ENCODE data around the gene DNAJB1. TPM values are rescaled to one million over a fixed set of nuclear protein-coding genes. Genes with fewer than 3 reads are reported as not detected.

Gene DNAJB1
- total and polyA plus RNA-seq, 2 of the 13 experiments (the other 11 are each of a cell fraction or from before 2014, with no cell fraction given): 87.5 to 97.3 TPM

DNA sequence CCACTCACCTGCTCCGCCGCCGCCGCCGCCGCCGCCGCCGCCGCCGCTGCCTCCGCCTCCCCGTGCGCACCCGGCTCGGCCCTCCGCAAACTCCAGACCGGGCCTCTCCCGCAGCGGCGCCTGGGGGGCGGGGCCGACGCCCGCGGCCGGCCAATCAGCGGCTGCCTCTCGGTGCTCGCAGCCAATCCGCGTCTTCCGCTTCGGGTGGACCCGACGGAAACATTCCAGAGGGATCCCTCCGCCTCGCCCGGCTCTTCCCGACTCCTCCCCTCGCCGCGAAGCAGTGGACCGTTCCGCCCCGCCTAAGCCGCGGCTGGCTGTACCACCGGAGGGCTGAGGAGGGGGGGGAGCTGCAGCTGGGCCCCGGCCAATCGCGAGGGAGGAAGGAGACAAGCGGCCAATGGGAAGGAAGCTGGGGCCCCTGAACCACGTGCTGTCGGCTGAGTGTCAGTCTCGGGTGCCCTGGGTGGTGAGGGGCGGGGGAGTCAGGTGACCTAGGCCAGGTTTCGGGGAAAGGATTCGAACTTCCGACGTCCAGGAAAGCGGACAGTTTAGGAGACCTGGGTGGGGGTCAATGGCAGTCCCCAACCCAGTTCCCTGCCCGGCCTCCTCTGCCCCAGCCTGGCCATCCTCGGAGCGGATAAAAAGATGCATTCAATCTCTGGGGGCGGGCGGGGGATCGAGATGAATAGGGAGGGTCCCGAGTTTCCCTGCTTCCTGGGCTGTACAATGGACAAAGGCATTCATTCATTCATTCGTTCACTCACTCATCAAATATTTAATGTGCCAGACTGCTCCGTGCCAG, 22.0 kb downstream of the DNAJB1 start, which contains the start of gene GIPC1 (continued):
- TF ChIP-seq, protein P1, sequence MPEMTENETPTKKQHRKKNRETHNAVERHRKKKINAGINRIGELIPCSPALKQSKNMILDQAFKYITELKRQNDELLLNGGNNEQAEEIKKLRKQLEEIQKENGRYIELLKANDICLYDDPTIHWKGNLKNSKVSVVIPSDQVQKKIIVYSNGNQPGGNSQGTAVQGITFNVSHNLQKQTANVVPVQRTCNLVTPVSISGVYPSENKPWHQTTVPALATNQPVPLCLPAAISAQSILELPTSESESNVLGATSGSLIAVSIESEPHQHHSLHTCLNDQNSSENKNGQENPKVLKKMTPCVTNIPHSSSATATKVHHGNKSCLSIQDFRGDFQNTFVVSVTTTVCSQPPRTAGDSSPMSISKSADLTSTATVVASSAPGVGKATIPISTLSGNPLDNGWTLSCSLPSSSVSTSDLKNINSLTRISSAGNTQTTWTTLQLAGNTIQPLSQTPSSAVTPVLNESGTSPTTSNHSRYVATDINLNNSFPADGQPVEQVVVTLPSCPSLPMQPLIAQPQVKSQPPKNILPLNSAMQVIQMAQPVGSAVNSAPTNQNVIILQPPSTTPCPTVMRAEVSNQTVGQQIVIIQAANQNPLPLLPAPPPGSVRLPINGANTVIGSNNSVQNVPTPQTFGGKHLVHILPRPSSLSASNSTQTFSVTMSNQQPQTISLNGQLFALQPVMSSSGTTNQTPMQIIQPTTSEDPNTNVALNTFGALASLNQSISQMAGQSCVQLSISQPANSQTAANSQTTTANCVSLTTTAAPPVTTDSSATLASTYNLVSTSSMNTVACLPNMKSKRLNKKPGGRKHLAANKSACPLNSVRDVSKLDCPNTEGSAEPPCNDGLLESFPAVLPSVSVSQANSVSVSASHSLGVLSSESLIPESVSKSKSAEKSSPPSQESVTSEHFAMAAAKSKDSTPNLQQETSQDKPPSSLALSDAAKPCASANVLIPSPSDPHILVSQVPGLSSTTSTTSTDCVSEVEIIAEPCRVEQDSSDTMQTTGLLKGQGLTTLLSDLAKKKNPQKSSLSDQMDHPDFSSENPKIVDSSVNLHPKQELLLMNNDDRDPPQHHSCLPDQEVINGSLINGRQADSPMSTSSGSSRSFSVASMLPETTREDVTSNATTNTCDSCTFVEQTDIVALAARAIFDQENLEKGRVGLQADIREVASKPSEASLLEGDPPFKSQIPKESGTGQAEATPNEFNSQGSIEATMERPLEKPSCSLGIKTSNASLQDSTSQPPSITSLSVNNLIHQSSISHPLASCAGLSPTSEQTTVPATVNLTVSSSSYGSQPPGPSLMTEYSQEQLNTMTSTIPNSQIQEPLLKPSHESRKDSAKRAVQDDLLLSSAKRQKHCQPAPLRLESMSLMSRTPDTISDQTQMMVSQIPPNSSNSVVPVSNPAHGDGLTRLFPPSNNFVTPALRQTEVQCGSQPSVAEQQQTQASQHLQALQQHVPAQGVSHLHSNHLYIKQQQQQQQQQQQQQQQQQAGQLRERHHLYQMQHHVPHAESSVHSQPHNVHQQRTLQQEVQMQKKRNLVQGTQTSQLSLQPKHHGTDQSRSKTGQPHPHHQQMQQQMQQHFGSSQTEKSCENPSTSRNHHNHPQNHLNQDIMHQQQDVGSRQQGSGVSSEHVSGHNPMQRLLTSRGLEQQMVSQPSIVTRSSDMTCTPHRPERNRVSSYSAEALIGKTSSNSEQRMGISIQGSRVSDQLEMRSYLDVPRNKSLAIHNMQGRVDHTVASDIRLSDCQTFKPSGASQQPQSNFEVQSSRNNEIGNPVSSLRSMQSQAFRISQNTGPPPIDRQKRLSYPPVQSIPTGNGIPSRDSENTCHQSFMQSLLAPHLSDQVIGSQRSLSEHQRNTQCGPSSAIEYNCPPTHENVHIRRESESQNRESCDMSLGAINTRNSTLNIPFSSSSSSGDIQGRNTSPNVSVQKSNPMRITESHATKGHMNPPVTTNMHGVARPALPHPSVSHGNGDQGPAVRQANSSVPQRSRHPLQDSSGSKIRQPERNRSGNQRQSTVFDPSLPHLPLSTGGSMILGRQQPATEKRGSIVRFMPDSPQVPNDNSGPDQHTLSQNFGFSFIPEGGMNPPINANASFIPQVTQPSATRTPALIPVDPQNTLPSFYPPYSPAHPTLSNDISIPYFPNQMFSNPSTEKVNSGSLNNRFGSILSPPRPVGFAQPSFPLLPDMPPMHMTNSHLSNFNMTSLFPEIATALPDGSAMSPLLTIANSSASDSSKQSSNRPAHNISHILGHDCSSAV (CRISPR knock-in tag; IDR thresholded peaks at IDR 0.05; ENCODE audit: borderline replicate concordance): 0 out of 2 replicates have a peak, but pooled peaks have one; percentile 59
- TF ChIP-seq MAF1 (CRISPR knock-in tag; IDR thresholded peaks at IDR 0.05; ENCODE audit: borderline replicate concordance) (peak; percentile 39; the same call in 1 of the 2 replicates), MEF2D (CRISPR knock-in tag; IDR thresholded peaks at IDR 0.05) (peak; percentile 65; the same call in 1 of the 2 replicates), SAFB2 (CRISPR knock-in tag; IDR thresholded peaks at IDR 0.05; ENCODE audit: borderline replicate concordance, low read depth) (no peak; the same call in 1 of the 2 replicates), CHD4 (IDR thresholded peaks at IDR 0.05; ENCODE audit: borderline replicate concordance, low read length) (peak; percentile 76; the same call in 1 of the 2 replicates), ZNF121 (CRISPR knock-in tag; IDR thresholded peaks at IDR 0.05) (peak; percentile 24; the same call in 1 of the 2 replicates), ISL2 (CRISPR knock-in tag; IDR thresholded peaks at IDR 0.05) (peak; percentile 73)
- TF ChIP-seq, protein P2, sequence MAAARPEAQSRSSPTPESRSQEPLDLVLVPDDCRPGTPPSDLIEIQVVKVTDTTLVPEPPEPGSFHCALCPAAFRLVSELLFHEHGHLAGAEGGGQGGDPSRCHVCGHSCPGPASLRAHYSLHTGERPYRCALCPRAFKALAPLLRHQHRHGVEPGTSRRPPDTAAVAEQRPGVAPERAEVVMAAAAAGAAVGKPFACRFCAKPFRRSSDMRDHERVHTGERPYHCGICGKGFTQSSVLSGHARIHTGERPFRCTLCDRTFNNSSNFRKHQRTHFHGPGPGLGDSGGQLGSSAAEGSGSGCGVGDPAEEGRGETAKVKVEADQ (CRISPR knock-in tag; IDR thresholded peaks at IDR 0.05; ENCODE audit: borderline replicate concordance): no peak
- TF ChIP-seq, protein P3, sequence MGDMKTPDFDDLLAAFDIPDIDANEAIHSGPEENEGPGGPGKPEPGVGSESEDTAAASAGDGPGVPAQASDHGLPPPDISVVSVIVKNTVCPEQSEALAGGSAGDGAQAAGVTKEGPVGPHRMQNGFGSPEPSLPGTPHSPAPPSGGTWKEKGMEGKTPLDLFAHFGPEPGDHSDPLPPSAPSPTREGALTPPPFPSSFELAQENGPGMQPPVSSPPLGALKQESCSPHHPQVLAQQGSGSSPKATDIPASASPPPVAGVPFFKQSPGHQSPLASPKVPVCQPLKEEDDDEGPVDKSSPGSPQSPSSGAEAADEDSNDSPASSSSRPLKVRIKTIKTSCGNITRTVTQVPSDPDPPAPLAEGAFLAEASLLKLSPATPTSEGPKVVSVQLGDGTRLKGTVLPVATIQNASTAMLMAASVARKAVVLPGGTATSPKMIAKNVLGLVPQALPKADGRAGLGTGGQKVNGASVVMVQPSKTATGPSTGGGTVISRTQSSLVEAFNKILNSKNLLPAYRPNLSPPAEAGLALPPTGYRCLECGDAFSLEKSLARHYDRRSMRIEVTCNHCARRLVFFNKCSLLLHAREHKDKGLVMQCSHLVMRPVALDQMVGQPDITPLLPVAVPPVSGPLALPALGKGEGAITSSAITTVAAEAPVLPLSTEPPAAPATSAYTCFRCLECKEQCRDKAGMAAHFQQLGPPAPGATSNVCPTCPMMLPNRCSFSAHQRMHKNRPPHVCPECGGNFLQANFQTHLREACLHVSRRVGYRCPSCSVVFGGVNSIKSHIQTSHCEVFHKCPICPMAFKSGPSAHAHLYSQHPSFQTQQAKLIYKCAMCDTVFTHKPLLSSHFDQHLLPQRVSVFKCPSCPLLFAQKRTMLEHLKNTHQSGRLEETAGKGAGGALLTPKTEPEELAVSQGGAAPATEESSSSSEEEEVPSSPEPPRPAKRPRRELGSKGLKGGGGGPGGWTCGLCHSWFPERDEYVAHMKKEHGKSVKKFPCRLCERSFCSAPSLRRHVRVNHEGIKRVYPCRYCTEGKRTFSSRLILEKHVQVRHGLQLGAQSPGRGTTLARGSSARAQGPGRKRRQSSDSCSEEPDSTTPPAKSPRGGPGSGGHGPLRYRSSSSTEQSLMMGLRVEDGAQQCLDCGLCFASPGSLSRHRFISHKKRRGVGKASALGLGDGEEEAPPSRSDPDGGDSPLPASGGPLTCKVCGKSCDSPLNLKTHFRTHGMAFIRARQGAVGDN (CRISPR knock-in tag; IDR thresholded peaks at IDR 0.05): peak; percentile 90
- TF ChIP-seq, protein P4, sequence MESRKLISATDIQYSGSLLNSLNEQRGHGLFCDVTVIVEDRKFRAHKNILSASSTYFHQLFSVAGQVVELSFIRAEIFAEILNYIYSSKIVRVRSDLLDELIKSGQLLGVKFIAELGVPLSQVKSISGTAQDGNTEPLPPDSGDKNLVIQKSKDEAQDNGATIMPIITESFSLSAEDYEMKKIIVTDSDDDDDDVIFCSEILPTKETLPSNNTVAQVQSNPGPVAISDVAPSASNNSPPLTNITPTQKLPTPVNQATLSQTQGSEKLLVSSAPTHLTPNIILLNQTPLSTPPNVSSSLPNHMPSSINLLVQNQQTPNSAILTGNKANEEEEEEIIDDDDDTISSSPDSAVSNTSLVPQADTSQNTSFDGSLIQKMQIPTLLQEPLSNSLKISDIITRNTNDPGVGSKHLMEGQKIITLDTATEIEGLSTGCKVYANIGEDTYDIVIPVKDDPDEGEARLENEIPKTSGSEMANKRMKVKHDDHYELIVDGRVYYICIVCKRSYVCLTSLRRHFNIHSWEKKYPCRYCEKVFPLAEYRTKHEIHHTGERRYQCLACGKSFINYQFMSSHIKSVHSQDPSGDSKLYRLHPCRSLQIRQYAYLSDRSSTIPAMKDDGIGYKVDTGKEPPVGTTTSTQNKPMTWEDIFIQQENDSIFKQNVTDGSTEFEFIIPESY (CRISPR knock-in tag; IDR thresholded peaks at IDR 0.05): 0 out of 2 replicates have a peak, but pooled peaks have one; percentile 33
